IMR-90 (cell line): ENCODE measurements around the gene PLA2G4B. TPM values are rescaled to one million over a fixed set of nuclear protein-coding genes. Genes with fewer than 3 reads are reported as not detected.

Experiments used
- ATAC-seq: fragments of 200-7000 bp; cut with Tn5 transposase; 2 replicates; pipeline ENCODE4 v1.9.1; 2020; ENCODE audit warnings: low read depth, mild to moderate bottlenecking, moderate library complexity
- BruUV-seq: library from RNA; stranded (reverse); fragments of 400-500 nt; replicated peaks from 2 replicates; lab custom pipeline; 2021; lab: Mats Ljungman, UMichigan
- CTCF ChIA-PET: fragments of 300-600 bp; formaldehyde crosslinking; extraction: SDS; loops from one replicate; lab custom pipeline; 2021; ENCODE audit warnings: antibody characterized with exemption; lab: Yijun Ruan, JAX
- POLR2A ChIA-PET: fragments of 300-600 bp; sonication (Branson Sonifier 250); formaldehyde crosslinking; loops from one replicate; lab custom pipeline; 2022; ENCODE audit warnings: antibody characterized with exemption; ENCODE audit not compliant: unreplicated experiment; lab: Charles Lee
- DNase-seq: peaks from one replicate; pipeline ENCODE4 v3.0.0; 2013
- H2AFZ ChIP-seq: replicated peaks from 2 replicates; pipeline ENCODE3; 2013; ENCODE audit warnings: low read length, mild to moderate bottlenecking; ENCODE audit not compliant: poor library complexity
- H2AK5ac ChIP-seq: 2 replicates; pipeline ENCODE4 v1.6.1; 2013; ENCODE audit warnings: low read depth, low read length, inconsistent platforms
- H2AK9ac ChIP-seq: replicated peaks from 2 replicates; pipeline ENCODE3; 2013; ENCODE audit warnings: mild to moderate bottlenecking, low read depth, low read length, moderate library complexity; ENCODE audit not compliant: poor library complexity
- H2BK120ac ChIP-seq: 2 replicates; pipeline ENCODE4 v1.6.1; 2013; ENCODE audit warnings: low read depth, low read length, inconsistent platforms
- H2BK15ac ChIP-seq: 3 replicates; pipeline ENCODE4 v1.6.1; 2013; ENCODE audit warnings: low read depth, low read length, inconsistent platforms
- H2BK20ac ChIP-seq: 2 replicates; pipeline ENCODE4 v1.6.1; 2013; ENCODE audit warnings: low read depth, mild to moderate bottlenecking, inconsistent platforms, low read length, moderate library complexity
- H2BK5ac ChIP-seq: 2 replicates; pipeline ENCODE4 v1.6.1; 2013; ENCODE audit warnings: mild to moderate bottlenecking, low read depth, low read length, inconsistent platforms; ENCODE audit not compliant: poor library complexity, severe bottlenecking
- H3K14ac ChIP-seq: replicated peaks from 2 replicates; pipeline ENCODE4 v1.6.1; 2013; ENCODE audit warnings: low read depth, low read length, inconsistent platforms
- H3K18ac ChIP-seq: 2 replicates; pipeline ENCODE4 v1.6.1; 2013; ENCODE audit warnings: low read depth, low read length, control low read depth
- H3K23ac ChIP-seq: 2 replicates; pipeline ENCODE4 v1.6.1; 2013; ENCODE audit warnings: low read depth, low read length, inconsistent platforms
- H3K27ac ChIP-seq: 2 replicates; pipeline ENCODE4 v1.5.1; 2013; ENCODE audit warnings: mild to moderate bottlenecking, control low read depth, low read length; ENCODE audit not compliant: insufficient read depth
- H3K27me3 ChIP-seq: 2 replicates; pipeline ENCODE4 v1.6.1; 2013; ENCODE audit warnings: low read length; ENCODE audit not compliant: control insufficient read depth, insufficient read depth
- H3K36me3 ChIP-seq: 2 replicates; pipeline ENCODE4 v1.6.1; 2013; ENCODE audit warnings: low read length, mixed read lengths; ENCODE audit not compliant: control insufficient read depth, insufficient read depth
- H3K4ac ChIP-seq: 2 replicates; pipeline ENCODE4 v1.6.1; 2013; ENCODE audit warnings: low read depth, low read length, inconsistent platforms
- H3K4me1 ChIP-seq: 2 replicates; pipeline ENCODE4 v1.6.1; 2013; ENCODE audit warnings: low read length, mixed read lengths; ENCODE audit not compliant: control insufficient read depth, insufficient read depth
- H3K4me2 ChIP-seq: 2 replicates; pipeline ENCODE4 v1.6.1; 2013; ENCODE audit warnings: low read depth, mild to moderate bottlenecking, control low read depth, low read length, moderate library complexity
- H3K4me3 ChIP-seq: 2 replicates; pipeline ENCODE4 v1.5.1; 2013; ENCODE audit warnings: low read depth, mild to moderate bottlenecking, control low read depth, low read length, moderate library complexity; ENCODE audit not compliant: insufficient read depth
- H3K56ac ChIP-seq: 2 replicates; pipeline ENCODE4 v1.6.1; 2013; ENCODE audit warnings: low read length, inconsistent platforms; ENCODE audit not compliant: insufficient read depth; ENCODE audit errors: extremely low read depth
- H3K79me1 ChIP-seq, 2 experiments: 2 replicates each; pipeline ENCODE4 v1.6.1; 2013; ENCODE audit warnings: low read length in 2 of 2, inconsistent platforms in 1 of 2, low read depth in 1 of 2
- H3K9ac ChIP-seq: 2 replicates; pipeline ENCODE4 v1.6.1; 2013; ENCODE audit warnings: low read depth, low read length, control low read depth
- H3K9me1 ChIP-seq: 2 replicates; pipeline ENCODE4 v1.6.1; 2013; ENCODE audit warnings: low read length, inconsistent platforms; ENCODE audit not compliant: insufficient read depth
- H3K9me3 ChIP-seq: 2 replicates; pipeline ENCODE4 v1.6.1; 2013; ENCODE audit warnings: low read length; ENCODE audit not compliant: control insufficient read depth, insufficient read depth
- H4K20me1 ChIP-seq: 2 replicates; pipeline ENCODE4 v1.6.1; 2013; ENCODE audit warnings: low read length, inconsistent platforms; ENCODE audit not compliant: insufficient read depth
- H4K5ac ChIP-seq: 2 replicates; pipeline ENCODE4 v1.6.1; 2013; ENCODE audit warnings: mild to moderate bottlenecking, low read depth, low read length, control low read depth
- H4K8ac ChIP-seq, 2 experiments: 2 replicates each; pipeline ENCODE4 v1.6.1; 2013; ENCODE audit warnings: low read depth in 2 of 2, low read length in 2 of 2, control low read depth in 1 of 2, inconsistent platforms in 1 of 2
- H4K91ac ChIP-seq: 2 replicates; pipeline ENCODE4 v1.6.1; 2013; ENCODE audit warnings: low read depth, low read length, inconsistent platforms; ENCODE audit not compliant: insufficient read depth
- BHLHE40 ChIP-seq: fragments of 150-350 bp; IDR thresholded peaks from 2 replicates; pipeline ENCODE4 v1.6.1; 2016; ENCODE audit warnings: mild to moderate bottlenecking, low read depth, low read length
- CEBPB ChIP-seq: IDR thresholded peaks from 2 replicates; pipeline ENCODE4 v1.6.1; 2012; ENCODE audit warnings: low read depth, low read length, improper control_type of control experiment
- CHD1 ChIP-seq: IDR thresholded peaks from 2 replicates; pipeline ENCODE4 v1.6.1; 2012; ENCODE audit warnings: low read depth, low read length, improper control_type of control experiment
- CTCF ChIP-seq: conservative IDR thresholded peaks from 2 replicates; pipeline ENCODE4 v1.5.1; 2012; ENCODE audit warnings: mild to moderate bottlenecking, low read depth, low read length, improper control_type of control experiment
- ELK1 ChIP-seq: fragments of 150-350 bp; IDR thresholded peaks from 2 replicates; pipeline ENCODE4 v1.6.1; 2016; ENCODE audit warnings: low read depth, mild to moderate bottlenecking, low read length, moderate library complexity, borderline replicate concordance
- FOS ChIP-seq: fragments of 150-350 bp; IDR thresholded peaks from 2 replicates; pipeline ENCODE4 v1.6.1; 2016; ENCODE audit warnings: low read depth, low read length
- MAFK ChIP-seq: IDR thresholded peaks from 2 replicates; pipeline ENCODE4 v1.6.1; 2012; ENCODE audit warnings: low read depth, low read length, improper control_type of control experiment
- MAZ ChIP-seq: IDR thresholded peaks from 2 replicates; pipeline ENCODE4 v1.6.1; 2012; ENCODE audit warnings: low read depth, mild to moderate bottlenecking, low read length, improper control_type of control experiment, moderate library complexity, borderline replicate concordance
- MXI1 ChIP-seq: IDR thresholded peaks from 2 replicates; pipeline ENCODE4 v1.6.1; 2012; ENCODE audit warnings: low read depth, mild to moderate bottlenecking, low read length, moderate library complexity, borderline replicate concordance
- NFE2L2 ChIP-seq: fragments of 150-350 bp; IDR thresholded peaks from 2 replicates; pipeline ENCODE4 v1.6.1; 2016; ENCODE audit warnings: low read depth, mild to moderate bottlenecking, low read length
- POLR2A ChIP-seq: IDR thresholded peaks from 2 replicates; pipeline ENCODE4 v1.6.1; 2012; ENCODE audit warnings: mild to moderate bottlenecking, low read depth, low read length
- RAD21 ChIP-seq: IDR thresholded peaks from 2 replicates; pipeline ENCODE4 v1.6.1; 2012; ENCODE audit warnings: low read length, improper control_type of control experiment
- RCOR1 ChIP-seq: IDR thresholded peaks from 2 replicates; pipeline ENCODE4 v1.6.1; 2012; ENCODE audit warnings: mild to moderate bottlenecking, low read length, improper control_type of control experiment; ENCODE audit not compliant: insufficient replicate concordance
- RFX5 ChIP-seq: IDR thresholded peaks from 2 replicates; pipeline ENCODE4 v1.8.0; 2012; ENCODE audit warnings: low read depth, mild to moderate bottlenecking, low read length, moderate library complexity
- SMC3 ChIP-seq: fragments of 150-350 bp; IDR thresholded peaks from 2 replicates; pipeline ENCODE4 v1.6.1; 2016; ENCODE audit warnings: low read depth, mild to moderate bottlenecking, antibody characterized with exemption, low read length, moderate library complexity
- USF2 ChIP-seq: fragments of 150-350 bp; IDR thresholded peaks from 2 replicates; pipeline ENCODE4 v1.6.1; 2017; ENCODE audit warnings: mild to moderate bottlenecking, antibody characterized with exemption, low read length, low read depth
- WGBS, 2 experiments: methylation state at CpG; one replicate each; pipeline versions ENCODE4 v1.1.5 to v1.1.7; 2013; ENCODE audit warnings: missing lambda C conversion rate in 2 of 2; ENCODE audit not compliant: insufficient read length in 1 of 2; ENCODE audit errors: extremely low coverage in 2 of 2; 5-methylcytosine and 5-hydroxymethylcytosine counted together
- dilution Hi-C: fragments of 300-500 bp; cut with HindIII; formaldehyde crosslinking; loops from one replicate; pipeline ENCODE4 v1.14.3; 2018; ENCODE audit warnings: low sequenced_read_pairs; ENCODE audit not compliant: unreplicated experiment
- in situ Hi-C: fragments of 300-500 bp; cut with MboI; formaldehyde crosslinking; loops from 3 replicates; pipeline ENCODE4 v1.14.3; 2019; ENCODE audit warnings: low sequenced_read_pairs, inconsistent platforms, mixed read lengths
- intact Hi-C: fragments of 100-400 bp; cut with micrococcal nuclease; formaldehyde crosslinking; loops from 2 replicates; pipeline ENCODE4 v1.10.0; 2022
- polyA plus RNA-seq, 3 experiments: library from polyadenylated mRNA; depleted of rRNA; stranded (reverse); fragments of >200 nt; gene quantifications; 2 replicates each; pipeline ENCODE4 v1.2.3, GENCODE V29; 2012; ENCODE audit warnings: low replicate concordance in 1 of 3
- total RNA-seq: library from RNA; depleted of rRNA; stranded (reverse); fragments of >200 nt; gene quantifications from 2 replicates; pipeline ENCODE4 v1.2.3, GENCODE V29; 2012

The PLA2G4B gene
- total and polyA plus RNA-seq, 2 of the 4 experiments (the other 2 are of a cell fraction), result 0.18 to 3.1 TPM

GRCh38 chr15:41851167-41851523 is 12.5 kb downstream of the PLA2G4B start:
- Histone ChIP-seq H4K8ac (no peak overlapping the region), H3K23ac (no peak overlapping the region), H3K56ac (no peak overlapping the region), H3K14ac (no peak overlapping the region), H3K36me3 (peaks cover 14% of the 10 kb centered on the region), H4K20me1 (no peaks in the 10 kb centered on the region), H3K27me3 (peaks cover 21% of the 10 kb centered on the region; the same call in 1 of the 2 replicates), H3K4me3 (no peak overlapping the region), H2BK15ac (no peak overlapping the region), H4K5ac (no peak overlapping the region), H2BK120ac (no peak overlapping the region), H3K9ac (no peak overlapping the region), H2AFZ (no peak overlapping the region), H2AK5ac (no peak overlapping the region), H3K9me1 (no peaks in the 10 kb centered on the region), H3K18ac (no peak overlapping the region), H2AK9ac (no peak overlapping the region), H3K9me3 (no peaks in the 10 kb centered on the region), H3K4me1 (no peaks in the 10 kb centered on the region; the same call in 1 of the 2 replicates), H3K4ac (no peak overlapping the region), H2BK5ac (no peak overlapping the region), H2BK20ac (no peak overlapping the region), H3K79me1 (no peaks in the 10 kb centered on the region), H3K4me2 (no peak overlapping the region), H3K27ac (no peak overlapping the region), H4K91ac (no peak overlapping the region)
- ChIA-PET CTCF (no interaction called here), POLR2A (no interaction called here)
- intact Hi-C loops (no loop called here), in situ Hi-C loops (no loop called here), dilution Hi-C loops (no loop called here)
- TF ChIP-seq ELK1, result no peak
- no peak for TF ChIP-seq RAD21
- TF ChIP-seq POLR2A, result no peak
- TF ChIP-seq BHLHE40, result no peak
- TF ChIP-seq MAFK, result no peak
- TF ChIP-seq RCOR1, result no peak
- no peak for TF ChIP-seq USF2
- no peak for TF ChIP-seq CEBPB
- TF ChIP-seq NFE2L2, result no peak
- TF ChIP-seq CTCF, result no peak
- no peak for TF ChIP-seq FOS
- TF ChIP-seq MAZ, result no peak
- TF ChIP-seq CHD1, result no peak
- TF ChIP-seq SMC3, result no peak
- no peak for TF ChIP-seq RFX5
- no peak for TF ChIP-seq MXI1
- no TSS peak for BruUV-seq
- ATAC-seq, result no peak
- no CpG with 5 or more reads among the region's 11 CpGs for WGBS, 2 experiments
- DNase-seq, result no peak
